Measurements from ENCODE around the gene MSX2. TPM values are rescaled to one million over a fixed set of nuclear protein-coding genes. Genes with fewer than 3 reads are reported as not detected.

The MSX2 gene
- total and polyA plus RNA-seq, 2 of the 4 experiments (the other 2 are of a cell fraction), result 2.2 to 3.7 TPM

GRCh38 chr5:174688441-174689354, 35.7 kb upstream of the MSX2 start:
- no peak overlapping the region for H2BK20ac ChIP-seq (ENCODE audit: low read depth, low read length)
- H3K4me2 ChIP-seq (ENCODE audit: low read depth, low read length), result no peak overlapping the region; the same call in 1 of the 2 replicates
- no peak overlapping the region for H2AK5ac ChIP-seq (ENCODE audit: low read depth, low read length)
- H3K79me1 ChIP-seq (ENCODE audit: low read depth in 1 of 2, low read length in 2 of 2), result no peaks in the 10 kb centered on the region
- no peak overlapping the region for H3K4ac ChIP-seq (ENCODE audit: low read depth, low read length)
- H3K14ac ChIP-seq (replicated peaks; ENCODE audit: low read depth, low read length), result no peak overlapping the region
- no peak overlapping the region for H2BK15ac ChIP-seq (ENCODE audit: low read depth, low read length)
- no peaks in the 10 kb centered on the region for H3K9me3 ChIP-seq (ENCODE audit: control insufficient read depth, insufficient read depth, low read length)
- no peak overlapping the region for H4K8ac ChIP-seq (ENCODE audit: low read depth in 2 of 2, low read length in 2 of 2)
- no peak overlapping the region for H2BK120ac ChIP-seq (ENCODE audit: low read depth, low read length)
- no peak overlapping the region for H3K4me3 ChIP-seq (ENCODE audit: insufficient read depth, low read depth, low read length)
- H2AFZ ChIP-seq (replicated peaks; ENCODE audit: low read length, poor library complexity), result no peak overlapping the region
- no peaks in the 10 kb centered on the region for H3K9me1 ChIP-seq (ENCODE audit: insufficient read depth, low read length)
- 12% methylated on average over 13 of the region's 30 CpGs; no CpG with 5 or more reads in 1 of the 2 experiments for WGBS, 2 experiments (ENCODE audit: extremely low coverage in 2 of 2, insufficient read length in 1 of 2)
- H4K91ac ChIP-seq (ENCODE audit: insufficient read depth, low read depth, low read length), result no peak overlapping the region
- peaks cover 42% of the 10 kb centered on the region for H3K27me3 ChIP-seq (ENCODE audit: control insufficient read depth, insufficient read depth, low read length)
- no peaks in the 10 kb centered on the region for H3K36me3 ChIP-seq (ENCODE audit: control insufficient read depth, insufficient read depth, low read length)
- no peak overlapping the region for H3K18ac ChIP-seq (ENCODE audit: low read depth, low read length)
- no peaks in the 10 kb centered on the region for H4K20me1 ChIP-seq (ENCODE audit: insufficient read depth, low read length)
- in situ Hi-C loops (cut with MboI; ENCODE audit: low sequenced_read_pairs) (no loop called here), intact Hi-C loops (cut with micrococcal nuclease) (no loop called here), dilution Hi-C loops (cut with HindIII; ENCODE audit: low sequenced_read_pairs, unreplicated experiment) (no loop called here)
- DNase-seq (no peak), ATAC-seq (ENCODE audit: low read depth) (no peak)
- H3K23ac ChIP-seq (ENCODE audit: low read depth, low read length), result no peak overlapping the region
- no peak overlapping the region for H3K56ac ChIP-seq (ENCODE audit: extremely low read depth, insufficient read depth, low read length)
- H2BK5ac ChIP-seq (ENCODE audit: low read depth, low read length, poor library complexity, severe bottlenecking), result no peak overlapping the region
- H3K27ac ChIP-seq (ENCODE audit: insufficient read depth, low read length), result no peak overlapping the region
- TF ChIP-seq POLR2A (IDR thresholded peaks at IDR 0.05; ENCODE audit: low read depth, low read length), result no peak
- TF ChIP-seq USF2 (IDR thresholded peaks at IDR 0.05; ENCODE audit: low read depth, low read length), result no peak
- no peak for TF ChIP-seq CEBPB (IDR thresholded peaks at IDR 0.05; ENCODE audit: low read depth, low read length)
- TF ChIP-seq RAD21 (IDR thresholded peaks at IDR 0.05; ENCODE audit: low read length), result no peak
- TF ChIP-seq, protein P1, sequence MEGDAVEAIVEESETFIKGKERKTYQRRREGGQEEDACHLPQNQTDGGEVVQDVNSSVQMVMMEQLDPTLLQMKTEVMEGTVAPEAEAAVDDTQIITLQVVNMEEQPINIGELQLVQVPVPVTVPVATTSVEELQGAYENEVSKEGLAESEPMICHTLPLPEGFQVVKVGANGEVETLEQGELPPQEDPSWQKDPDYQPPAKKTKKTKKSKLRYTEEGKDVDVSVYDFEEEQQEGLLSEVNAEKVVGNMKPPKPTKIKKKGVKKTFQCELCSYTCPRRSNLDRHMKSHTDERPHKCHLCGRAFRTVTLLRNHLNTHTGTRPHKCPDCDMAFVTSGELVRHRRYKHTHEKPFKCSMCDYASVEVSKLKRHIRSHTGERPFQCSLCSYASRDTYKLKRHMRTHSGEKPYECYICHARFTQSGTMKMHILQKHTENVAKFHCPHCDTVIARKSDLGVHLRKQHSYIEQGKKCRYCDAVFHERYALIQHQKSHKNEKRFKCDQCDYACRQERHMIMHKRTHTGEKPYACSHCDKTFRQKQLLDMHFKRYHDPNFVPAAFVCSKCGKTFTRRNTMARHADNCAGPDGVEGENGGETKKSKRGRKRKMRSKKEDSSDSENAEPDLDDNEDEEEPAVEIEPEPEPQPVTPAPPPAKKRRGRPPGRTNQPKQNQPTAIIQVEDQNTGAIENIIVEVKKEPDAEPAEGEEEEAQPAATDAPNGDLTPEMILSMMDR (conservative IDR thresholded peaks at IDR 0.05; ENCODE audit: low read depth, low read length), result no peak
- H4K5ac ChIP-seq (ENCODE audit: low read depth, low read length), result no peak overlapping the region
- H3K4me1 ChIP-seq (ENCODE audit: control insufficient read depth, insufficient read depth, low read length), result no peaks in the 10 kb centered on the region; the same call in 1 of the 2 replicates
- no peak overlapping the region for H2AK9ac ChIP-seq (replicated peaks; ENCODE audit: low read depth, low read length, poor library complexity)
- BruUV-seq (replicated peaks), result no TSS peak
- CTCF ChIA-PET, result no interaction called here
- no peak overlapping the region for H3K9ac ChIP-seq (ENCODE audit: low read depth, low read length)
- POLR2A ChIA-PET (ENCODE audit: unreplicated experiment), result no interaction called here
